Measurements from ENCODE around the gene LPAR5. TPM values are rescaled to one million over a fixed set of nuclear protein-coding genes. Genes with fewer than 3 reads are reported as not detected.

The LPAR5 gene
- total and polyA plus RNA-seq, 2 of the 8 experiments (the other 6 are each of a cell fraction or from before 2014, with no cell fraction given), result 0.22 to 0.24 TPM

GRCh38 chr12:6615802-6616201 lies 20.0 kb downstream of the LPAR5 start (continued):
- TF ChIP-seq SP2 (IDR thresholded peaks at IDR 0.05; ENCODE audit: low read length) (no peak), CTBP2 (IDR thresholded peaks at IDR 0.05; ENCODE audit: borderline replicate concordance, insufficient read depth, insufficient read length, low read length) (no peak), JUND (IDR thresholded peaks at IDR 0.05; ENCODE audit: low read length) (no peak), RXRA (IDR thresholded peaks at IDR 0.05; ENCODE audit: insufficient read depth, low read depth, low read length) (no peak), BCL11A (IDR thresholded peaks at IDR 0.05; ENCODE audit: low read depth in 2 of 2, low read length in 2 of 2) (no peak), CHD1 (IDR thresholded peaks at IDR 0.05; ENCODE audit: low read depth, low read length) (no peak), SRF (IDR thresholded peaks at IDR 0.05; ENCODE audit: low read depth, low read length) (no peak), TCF12 (IDR thresholded peaks at IDR 0.05; ENCODE audit: low read depth, low read length) (no peak), POLR2AphosphoS5 (IDR thresholded peaks at IDR 0.05; ENCODE audit: low read depth, low read length) (no peak), SP4 (IDR thresholded peaks at IDR 0.05; ENCODE audit: low read length) (no peak), EZH2 (IDR thresholded peaks at IDR 0.05; ENCODE audit: low read depth, low read length, severe bottlenecking) (no peak)
- TF ChIP-seq, protein P1, sequence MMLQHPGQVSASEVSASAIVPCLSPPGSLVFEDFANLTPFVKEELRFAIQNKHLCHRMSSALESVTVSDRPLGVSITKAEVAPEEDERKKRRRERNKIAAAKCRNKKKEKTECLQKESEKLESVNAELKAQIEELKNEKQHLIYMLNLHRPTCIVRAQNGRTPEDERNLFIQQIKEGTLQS (IDR thresholded peaks at IDR 0.05; ENCODE audit: insufficient read depth, low read depth, low read length), result no peak

Data from H1 (cell line).